ENCODE results near the gene PAM.
A peak's percentile ranks its signal among the peaks of the same experiment; 100 is the strongest.
"Not testable (repeated sequence)": the region's sequence is repeated elsewhere in the genome, so short reads cannot be mapped to it uniquely, and the experiment has no call there.

PAM gene

DNA sequence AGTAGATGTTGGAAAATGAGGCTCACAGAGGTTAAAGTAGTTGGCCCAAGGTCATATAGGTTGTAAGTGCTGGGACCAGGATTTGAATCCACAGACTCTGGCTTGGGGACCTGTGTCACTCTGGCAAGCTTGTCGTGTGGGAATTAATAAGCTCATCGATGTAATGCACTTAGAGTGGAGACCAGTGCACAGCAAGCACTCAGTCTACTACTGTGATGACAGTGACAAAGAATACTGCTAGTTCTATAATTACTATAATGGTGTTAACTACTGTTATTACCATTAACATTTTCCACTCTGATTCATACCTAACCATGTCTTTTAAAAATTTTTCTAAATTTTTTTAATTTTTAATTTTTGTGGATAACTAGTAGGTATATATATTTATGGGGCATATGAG is 12.8 kb downstream of the PAM start:
- FAIRE-seq (no peak), DNase-seq (ENCODE audit: insufficient read length) (no peak)
- TF ChIP-seq POLR2A (IDR thresholded peaks at IDR 0.05; ENCODE audit: low read depth, low read length) (no peak), TAF1 (IDR thresholded peaks at IDR 0.05; ENCODE audit: borderline replicate concordance, low read depth, low read length) (no peak), POLR2AphosphoS5 (IDR thresholded peaks at IDR 0.05; ENCODE audit: low read depth, low read length) (no peak)

DNA sequence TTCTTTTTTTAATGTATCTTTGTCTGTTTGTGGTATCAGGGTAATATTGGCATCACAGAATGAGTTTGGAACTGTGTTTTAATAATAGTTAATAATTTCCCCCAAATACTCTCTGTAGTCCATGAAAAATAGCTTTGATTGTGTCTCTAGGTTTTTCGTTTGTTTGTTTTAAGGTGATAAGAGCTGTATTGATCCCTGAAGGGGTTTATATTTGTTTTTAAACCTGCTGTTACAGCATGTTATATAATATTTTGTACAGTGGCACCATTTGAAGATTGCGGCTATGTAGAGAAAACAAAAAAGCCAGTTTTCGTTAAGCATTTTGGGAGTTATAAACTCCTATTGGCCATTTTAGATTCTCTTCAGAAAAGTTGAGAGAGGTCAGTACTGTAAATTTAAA is 15.7 kb downstream of the PAM start:
- no peak for DNase-seq (ENCODE audit: insufficient read length)
- TF ChIP-seq POLR2AphosphoS5 (IDR thresholded peaks at IDR 0.05; ENCODE audit: low read depth, low read length) (no peak), POLR2A (IDR thresholded peaks at IDR 0.05; ENCODE audit: low read depth, low read length) (no peak), TAF1 (IDR thresholded peaks at IDR 0.05; ENCODE audit: borderline replicate concordance, low read depth, low read length) (no peak)
- FAIRE-seq, result no peak

DNA sequence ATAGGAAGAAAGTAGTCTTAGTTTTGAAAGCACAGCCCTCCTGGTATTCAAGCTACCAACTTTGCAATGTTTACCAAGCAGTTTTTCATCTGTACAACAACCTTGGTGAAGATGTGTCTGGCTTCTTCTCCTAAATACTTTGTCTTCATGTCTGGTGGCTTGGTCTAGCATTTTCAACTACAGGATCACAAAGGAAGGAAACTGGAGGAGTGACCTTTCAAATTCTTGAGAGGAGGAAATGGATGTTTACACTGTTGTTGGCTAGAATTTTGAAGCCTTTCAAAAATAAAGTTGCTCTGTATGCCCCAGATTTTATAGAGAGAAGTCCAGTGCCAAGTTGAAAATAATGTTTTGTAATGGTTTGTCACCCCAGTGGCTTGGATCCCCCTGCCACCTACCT is 16.3 kb downstream of the PAM start:
- DNase-seq (ENCODE audit: insufficient read length), result no peak
- peak; percentile 27 for FAIRE-seq
- TF ChIP-seq POLR2A (IDR thresholded peaks at IDR 0.05; ENCODE audit: low read depth, low read length) (no peak), TAF1 (IDR thresholded peaks at IDR 0.05; ENCODE audit: borderline replicate concordance, low read depth, low read length) (no peak), POLR2AphosphoS5 (IDR thresholded peaks at IDR 0.05; ENCODE audit: low read depth, low read length) (no peak)

DNA sequence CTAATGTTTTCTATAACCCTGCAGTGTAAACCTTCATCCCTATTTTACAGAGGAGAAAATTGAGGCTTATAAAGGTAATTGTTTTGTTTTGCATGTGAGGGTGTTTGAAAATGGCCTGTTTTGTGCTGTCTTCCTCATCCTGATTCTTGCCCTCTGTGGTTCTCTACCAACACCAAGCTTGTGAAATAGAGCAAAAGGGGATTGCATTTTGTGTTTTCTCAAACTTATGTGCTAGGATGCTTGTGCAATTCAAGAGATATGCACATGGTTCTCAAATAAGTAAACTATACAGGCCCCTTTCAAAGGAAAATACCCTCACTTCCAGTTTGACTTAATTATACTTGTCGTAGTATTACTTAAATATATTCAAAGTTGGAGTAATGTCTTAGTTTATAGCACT is 17.2 kb downstream of the PAM start:
- FAIRE-seq (no peak), DNase-seq (ENCODE audit: insufficient read length) (no peak)
- TF ChIP-seq POLR2A (IDR thresholded peaks at IDR 0.05; ENCODE audit: low read depth, low read length) (no peak), TAF1 (IDR thresholded peaks at IDR 0.05; ENCODE audit: borderline replicate concordance, low read depth, low read length) (no peak), POLR2AphosphoS5 (IDR thresholded peaks at IDR 0.05; ENCODE audit: low read depth, low read length) (no peak)

DNA sequence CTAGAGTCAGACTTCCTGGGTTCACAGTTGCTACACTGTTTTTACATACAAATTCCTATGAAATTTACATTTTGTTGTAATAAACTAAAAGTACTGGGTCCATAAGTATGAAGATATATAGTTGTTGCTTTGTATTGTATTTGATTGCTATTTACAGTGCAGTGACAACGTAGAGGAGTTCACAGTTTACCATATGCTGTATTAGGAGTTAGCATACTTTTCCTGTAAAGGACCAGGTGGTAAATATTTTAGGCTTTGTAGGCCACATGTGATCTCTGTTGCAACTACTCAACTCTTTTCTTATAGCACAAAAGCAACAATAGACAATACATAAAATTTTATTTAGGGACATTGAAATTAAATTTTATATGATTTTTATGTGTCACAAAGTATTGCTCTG is 18.0 kb downstream of the PAM start:
- FAIRE-seq, result no peak
- DNase-seq (ENCODE audit: insufficient read length), result no peak
- no peak for TF ChIP-seq TAF1 (IDR thresholded peaks at IDR 0.05; ENCODE audit: borderline replicate concordance, low read depth, low read length)
- no peak for TF ChIP-seq POLR2A (IDR thresholded peaks at IDR 0.05; ENCODE audit: low read depth, low read length)
- no peak for TF ChIP-seq POLR2AphosphoS5 (IDR thresholded peaks at IDR 0.05; ENCODE audit: low read depth, low read length)

DNA sequence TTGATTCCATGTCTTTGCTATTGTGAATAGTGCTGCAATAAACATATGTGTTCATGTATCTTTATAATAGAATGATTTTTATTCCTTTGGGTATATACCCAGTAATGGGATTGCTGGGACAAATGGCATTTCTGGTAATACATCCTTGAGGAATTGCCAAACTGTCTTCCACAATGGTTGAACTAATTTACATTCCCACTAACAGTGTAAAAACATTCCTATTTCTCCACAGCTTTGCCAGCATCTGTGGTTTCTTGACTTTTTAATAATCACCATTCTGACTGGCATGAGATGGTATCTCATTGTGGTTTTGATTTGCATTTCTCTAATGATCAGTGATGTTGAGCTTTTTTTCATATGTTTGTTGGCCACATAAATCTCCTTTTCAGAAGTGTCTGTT is 20.7 kb downstream of the PAM start:
- FAIRE-seq; DNase-seq (ENCODE audit: insufficient read length): not testable (repeated sequence)

DNA sequence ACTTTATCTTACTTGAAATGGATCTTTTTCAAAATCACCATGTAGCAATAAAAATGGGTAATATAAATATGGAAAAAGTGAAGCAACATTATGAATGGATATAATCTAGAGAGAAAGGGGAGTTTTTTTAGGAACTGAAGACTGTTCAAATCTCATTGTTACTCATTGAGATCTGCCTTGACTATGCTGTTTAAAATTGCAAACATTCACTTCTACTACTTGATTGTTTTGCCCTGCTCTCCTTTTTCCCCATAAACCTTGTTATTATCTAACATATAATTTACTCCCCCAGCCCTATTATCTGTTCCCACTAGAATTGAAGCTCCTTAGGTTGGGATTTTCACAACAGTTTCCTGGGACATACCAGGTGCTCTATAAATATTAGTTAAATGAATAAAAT is 22.0 kb downstream of the PAM start:
- DNase-seq (ENCODE audit: insufficient read length), result no peak
- FAIRE-seq, result peak; percentile 40
- TF ChIP-seq POLR2AphosphoS5 (IDR thresholded peaks at IDR 0.05; ENCODE audit: low read depth, low read length) (no peak), POLR2A (IDR thresholded peaks at IDR 0.05; ENCODE audit: low read depth, low read length) (no peak), TAF1 (IDR thresholded peaks at IDR 0.05; ENCODE audit: borderline replicate concordance, low read depth, low read length) (no peak)

DNA sequence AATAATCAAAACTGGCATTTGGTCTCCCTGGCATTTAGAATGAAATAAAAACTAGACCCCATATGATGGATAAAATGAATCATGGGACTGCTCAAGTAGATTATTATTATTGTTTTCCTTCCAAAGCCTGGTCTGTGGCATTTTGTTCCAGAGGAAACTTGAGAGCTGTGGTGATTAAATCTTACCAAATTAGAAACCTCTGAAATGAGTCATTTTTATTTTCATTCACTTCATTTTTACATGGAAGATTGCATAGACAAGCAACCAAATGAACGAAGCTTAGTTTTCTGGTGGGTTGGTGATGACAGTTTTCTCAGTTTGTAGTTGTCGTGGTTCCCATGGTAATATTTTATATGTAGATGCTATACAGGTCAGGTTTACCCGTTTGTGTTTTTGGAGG is 23.4 kb downstream of the PAM start:
- DNase-seq (ENCODE audit: insufficient read length) (no peak), FAIRE-seq (peak; percentile 75)
- no peak for TF ChIP-seq POLR2AphosphoS5 (IDR thresholded peaks at IDR 0.05; ENCODE audit: low read depth, low read length)
- no peak for TF ChIP-seq POLR2A (IDR thresholded peaks at IDR 0.05; ENCODE audit: low read depth, low read length)
- no peak for TF ChIP-seq TAF1 (IDR thresholded peaks at IDR 0.05; ENCODE audit: borderline replicate concordance, low read depth, low read length)

DNA sequence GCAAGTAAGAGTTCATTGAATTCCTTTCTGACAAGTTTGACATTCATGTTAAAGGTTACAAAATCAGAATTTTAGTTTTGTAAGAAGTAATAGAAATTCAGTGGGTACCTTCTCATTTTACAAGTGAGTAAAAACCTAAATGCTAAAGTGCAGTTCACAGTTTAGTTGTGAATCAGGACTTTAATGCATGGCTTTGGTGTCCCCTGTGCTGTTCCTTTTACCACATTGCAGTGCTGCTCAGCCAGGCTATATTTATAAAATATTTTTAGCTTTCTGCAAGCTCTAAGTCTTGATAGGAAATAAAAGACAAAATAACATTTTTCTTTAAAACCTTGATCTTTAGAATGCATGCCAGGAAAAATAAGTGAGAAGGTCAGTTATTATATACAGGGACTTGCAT is 26.3 kb downstream of the PAM start:
- no peak for TF ChIP-seq POLR2A (IDR thresholded peaks at IDR 0.05; ENCODE audit: low read depth, low read length)
- TF ChIP-seq TAF1 (IDR thresholded peaks at IDR 0.05; ENCODE audit: borderline replicate concordance, low read depth, low read length), result no peak
- FAIRE-seq, result peak; percentile 46
- DNase-seq (ENCODE audit: insufficient read length), result no peak

DNA sequence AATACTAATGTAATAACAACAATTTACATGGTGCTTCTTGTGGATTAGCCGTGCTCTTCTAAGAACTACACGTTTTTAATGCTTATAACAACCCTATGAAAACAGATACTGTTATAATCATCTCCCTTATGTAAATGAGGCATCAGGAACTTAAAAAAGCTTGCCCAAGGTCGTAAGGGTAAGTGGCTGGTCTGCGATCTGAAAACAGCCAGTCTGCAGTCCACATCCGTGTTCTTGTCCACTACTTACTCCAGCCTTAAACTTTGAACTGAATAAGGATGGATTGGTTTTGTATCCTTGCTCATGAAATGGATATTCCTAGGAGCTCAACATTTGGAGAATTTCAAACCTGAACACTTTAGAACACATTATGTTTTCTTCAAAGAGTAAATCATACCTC is 26.7 kb downstream of the PAM start:
- FAIRE-seq (no peak), DNase-seq (ENCODE audit: insufficient read length) (no peak)
- no peak for TF ChIP-seq POLR2A (IDR thresholded peaks at IDR 0.05; ENCODE audit: low read depth, low read length)
- TF ChIP-seq TAF1 (IDR thresholded peaks at IDR 0.05; ENCODE audit: borderline replicate concordance, low read depth, low read length), result no peak
- no peak for TF ChIP-seq POLR2AphosphoS5 (IDR thresholded peaks at IDR 0.05; ENCODE audit: low read depth, low read length)

DNA sequence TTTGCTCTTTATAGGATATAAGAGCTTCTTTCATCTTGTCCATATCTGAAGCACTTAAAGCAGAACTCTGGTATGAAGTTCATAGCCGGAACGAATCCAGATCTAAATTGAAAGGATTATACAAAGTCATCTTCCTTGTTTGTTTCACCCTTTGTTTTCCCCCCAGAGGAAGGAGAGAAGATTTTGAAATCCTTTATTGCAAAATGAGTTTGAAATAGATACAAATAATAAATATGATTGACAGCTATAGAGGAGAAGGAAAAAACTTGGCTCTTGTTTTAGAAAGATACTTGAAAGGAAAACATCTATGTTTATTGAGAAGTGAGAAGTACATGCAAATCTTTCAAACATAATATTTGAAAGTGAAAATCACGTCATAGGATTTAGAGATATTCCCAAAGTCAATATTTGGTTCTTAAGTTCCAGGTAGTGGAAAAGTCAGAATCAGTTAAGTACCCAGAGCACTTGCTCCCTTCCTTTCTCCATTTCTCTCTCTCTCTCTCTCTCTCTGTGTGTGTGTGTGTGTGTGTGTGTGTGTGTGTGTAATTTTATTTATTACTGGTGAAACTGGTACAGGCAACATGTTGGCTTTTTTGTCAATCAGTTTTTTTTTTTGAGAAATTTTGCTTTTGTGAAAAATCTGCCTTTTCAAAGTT is 27.2 kb downstream of the PAM start:
- FAIRE-seq (no peak), DNase-seq (ENCODE audit: insufficient read length) (no peak)
- TF ChIP-seq TAF1 (IDR thresholded peaks at IDR 0.05; ENCODE audit: borderline replicate concordance, low read depth, low read length) (no peak), POLR2A (IDR thresholded peaks at IDR 0.05; ENCODE audit: low read depth, low read length) (no peak), POLR2AphosphoS5 (IDR thresholded peaks at IDR 0.05; ENCODE audit: low read depth, low read length) (no peak)

DNA sequence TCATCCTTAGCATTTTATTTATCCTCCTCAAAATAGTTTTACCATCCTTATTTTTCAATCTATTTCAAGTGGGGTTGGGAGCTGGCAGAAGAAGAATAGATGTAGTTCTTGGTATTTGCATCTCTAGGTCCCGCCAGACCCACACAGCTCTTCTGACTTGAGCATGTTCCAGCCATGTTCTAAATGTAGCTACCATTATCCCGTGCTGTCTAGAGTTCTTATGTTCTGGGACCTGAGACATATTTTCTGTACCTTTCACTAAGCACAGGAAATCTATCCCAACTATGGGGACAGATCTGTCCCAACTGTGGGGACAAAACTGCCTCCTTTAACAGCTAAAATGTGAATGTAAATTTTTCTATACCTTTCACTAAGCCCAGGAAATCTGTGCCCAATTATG is 32.0 kb downstream of the PAM start:
- FAIRE-seq (no peak), DNase-seq (ENCODE audit: insufficient read length) (no peak)
- TF ChIP-seq POLR2A (IDR thresholded peaks at IDR 0.05; ENCODE audit: low read depth, low read length) (no peak), TAF1 (IDR thresholded peaks at IDR 0.05; ENCODE audit: borderline replicate concordance, low read depth, low read length) (no peak), POLR2AphosphoS5 (IDR thresholded peaks at IDR 0.05; ENCODE audit: low read depth, low read length) (no peak)

DNA sequence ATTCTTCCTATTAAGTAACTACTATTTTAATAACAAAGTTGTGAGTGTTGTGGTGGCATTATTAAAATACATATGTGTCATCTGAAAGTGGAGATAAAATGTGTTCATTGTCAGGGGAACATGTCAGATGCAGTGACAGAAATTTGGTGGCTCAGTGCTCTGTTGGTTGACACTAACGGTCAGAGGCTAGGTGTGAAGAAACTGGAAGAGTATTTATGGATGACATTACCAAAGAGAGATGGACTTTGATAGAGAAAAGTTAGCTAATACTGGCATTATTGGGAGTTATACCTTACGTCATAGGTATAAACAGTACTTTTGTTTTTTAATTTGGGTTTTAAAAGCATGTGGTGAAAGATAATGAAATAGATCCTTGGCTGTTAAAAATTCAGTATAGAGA is 33.7 kb downstream of the PAM start:
- DNase-seq (ENCODE audit: insufficient read length) (no peak), FAIRE-seq (no peak)

More for the DNA sequence above, 33.7 kb downstream of the PAM start:
- TF ChIP-seq TAF1 (IDR thresholded peaks at IDR 0.05; ENCODE audit: borderline replicate concordance, low read depth, low read length), result no peak

All from GM12892 (cell line).